Liver (tissue), 9 donors: ENCODE measurements around the gene GABRR3. TPM values are rescaled to one million over a fixed set of nuclear protein-coding genes. Genes with fewer than 3 reads are reported as not detected.

Source experiments
- DNase-seq: peaks from one replicate; pipeline ENCODE4 v3.0.0-alpha.2; 2017; ENCODE audit warnings: low spot score
- H3K27ac ChIP-seq, 2 donors: one replicate each; pipeline ENCODE4 v1.7.0; 2013; ENCODE audit warnings: inconsistent platforms in 2 of 2, low read length in 2 of 2, control low read depth in 1 of 2, low read depth in 1 of 2, mild to moderate bottlenecking in 1 of 2
- H3K27me3 ChIP-seq, 4 donors: one replicate each; pipeline versions ENCODE4 v1.6.1 to v1.7.0; 2013; ENCODE audit warnings: low read length in 3 of 4, inconsistent platforms in 1 of 4, mild to moderate bottlenecking in 1 of 4, moderate library complexity in 1 of 4; ENCODE audit not compliant: control insufficient read depth in 4 of 4, insufficient read depth in 4 of 4
- H3K36me3 ChIP-seq, 4 donors: one replicate each; pipeline versions ENCODE4 v1.6.1 to v1.7.0; 2013; ENCODE audit warnings: low read length in 3 of 4, mild to moderate bottlenecking in 3 of 4, low read depth in 1 of 4, moderate library complexity in 1 of 4; ENCODE audit not compliant: control insufficient read depth in 4 of 4, insufficient read depth in 3 of 4
- H3K4me1 ChIP-seq, 4 donors: one replicate each; pipeline versions ENCODE4 v1.6.1 to v1.7.0; 2013; ENCODE audit warnings: low read length in 3 of 4, mild to moderate bottlenecking in 3 of 4, moderate library complexity in 1 of 4; ENCODE audit not compliant: control insufficient read depth in 4 of 4, insufficient read depth in 4 of 4
- H3K4me3 ChIP-seq, 3 donors: one replicate each; pipeline versions ENCODE4 v1.6.1 to v1.7.0; 2013; ENCODE audit warnings: low read length in 3 of 3, control low read depth in 1 of 3, low read depth in 1 of 3, mild to moderate bottlenecking in 1 of 3
- H3K9ac ChIP-seq, 2 donors: one replicate each; pipeline ENCODE4 v1.7.0; 2013; ENCODE audit warnings: low read length in 2 of 2, mild to moderate bottlenecking in 2 of 2, moderate library complexity in 2 of 2, control low read depth in 1 of 2, low read depth in 1 of 2
- H3K9me3 ChIP-seq, 4 donors: one replicate each; pipeline versions ENCODE4 v1.6.1 to v1.7.0; 2013; ENCODE audit warnings: low read length in 3 of 4; ENCODE audit not compliant: control insufficient read depth in 4 of 4
- EGR1 ChIP-seq, 2 donors: IDR thresholded peaks; 2 replicates each; pipeline ENCODE4 v1.6.1; 2016 to 2018; ENCODE audit warnings: antibody characterized with exemption in 2 of 2, low read depth in 2 of 2
- FOXA1 ChIP-seq: IDR thresholded peaks from 2 replicates; pipeline ENCODE4 v1.6.1; 2016; ENCODE audit warnings: antibody characterized with exemption
- GABPA ChIP-seq, 2 donors: IDR thresholded peaks in 1 of 2; conservative IDR thresholded peaks in 1 of 2; 2 replicates each; pipeline ENCODE4 v1.6.1; 2016; ENCODE audit warnings: antibody characterized with exemption in 2 of 2, mild to moderate bottlenecking in 1 of 2, moderate library complexity in 1 of 2
- HNF4G ChIP-seq: IDR thresholded peaks from 2 replicates; pipeline ENCODE4 v1.6.1; 2016; ENCODE audit warnings: antibody characterized with exemption
- JUND ChIP-seq, 2 donors: IDR thresholded peaks; 2 replicates each; pipeline ENCODE4 v1.6.1; 2016; ENCODE audit warnings: antibody characterized with exemption in 2 of 2
- NR2F2 ChIP-seq: IDR thresholded peaks from 2 replicates; pipeline ENCODE4 v1.6.1; 2016; ENCODE audit warnings: antibody characterized with exemption
- RAD21 ChIP-seq, 2 donors: IDR thresholded peaks; 2 replicates each; pipeline ENCODE4 v1.6.1; 2016; ENCODE audit warnings: antibody characterized with exemption in 2 of 2, mild to moderate bottlenecking in 2 of 2
- RXRA ChIP-seq, 2 donors: IDR thresholded peaks; 2 replicates each; pipeline ENCODE4 v1.6.1; 2017 to 2018; ENCODE audit warnings: antibody characterized with exemption in 2 of 2, mild to moderate bottlenecking in 1 of 2
- TAF1 ChIP-seq: conservative IDR thresholded peaks from 2 replicates; pipeline ENCODE4 v1.6.1; 2016; ENCODE audit warnings: antibody characterized with exemption, mild to moderate bottlenecking
- YY1 ChIP-seq: IDR thresholded peaks from 2 replicates; pipeline ENCODE4 v1.6.1; 2016; ENCODE audit warnings: antibody characterized with exemption, mild to moderate bottlenecking
- ZBTB33 ChIP-seq: IDR thresholded peaks from 2 replicates; pipeline ENCODE4 v1.6.1; 2016; ENCODE audit warnings: antibody characterized with exemption
- WGBS: extraction: QIAGEN DNeasy Blood & Tissue Kit; methylation state at CpG from one replicate; pipeline ENCODE4 v1.1.7; 2013; 5-methylcytosine and 5-hydroxymethylcytosine counted together
- polyA plus RNA-seq, 2 donors: library from polyadenylated mRNA; stranded (reverse) in 1 of 2; unstranded in 1 of 2; fragments of 200-250 nt in 1 of 2; fragments of >200 nt in 1 of 2; fragmentation: Nextera tagmentation in 1 of 2; extraction: Ambion mirVana in 1 of 2; gene quantifications; one replicate each; pipeline versions ENCODE4 v1.2.1 to v1.2.3, GENCODE V29; 2013 to 2015
- total RNA-seq, 2 donors: library from RNA; depleted of rRNA; stranded (reverse); fragments of >200 nt; gene quantifications; one replicate each; pipeline ENCODE4 v1.2.3, GENCODE V29; 2014
- TF ChIP-seq, protein P1 (sequence below): fragments of 150-350 bp; IDR thresholded peaks from 2 replicates; pipeline ENCODE4 v1.5.1; 2017; ENCODE audit warnings: improper control_type of control experiment, low read depth, low read length; ENCODE audit not compliant: missing input control
- TF ChIP-seq, protein P2 (sequence below): IDR thresholded peaks from 2 replicates; pipeline ENCODE4 v1.6.1; 2016; ENCODE audit warnings: antibody characterized with exemption
- TF ChIP-seq, protein P3 (sequence below): IDR thresholded peaks from 2 replicates; pipeline ENCODE4 v1.6.1; 2016; ENCODE audit warnings: antibody characterized with exemption, mild to moderate bottlenecking
- donor health status: healthy.
- donor health status: healthy.
- donor health status: healthy.
- donor health status: healthy.
- donor health status: healthy.

Gene GABRR3
- total and polyA plus RNA-seq, 4 donors, result not detected

DNA sequence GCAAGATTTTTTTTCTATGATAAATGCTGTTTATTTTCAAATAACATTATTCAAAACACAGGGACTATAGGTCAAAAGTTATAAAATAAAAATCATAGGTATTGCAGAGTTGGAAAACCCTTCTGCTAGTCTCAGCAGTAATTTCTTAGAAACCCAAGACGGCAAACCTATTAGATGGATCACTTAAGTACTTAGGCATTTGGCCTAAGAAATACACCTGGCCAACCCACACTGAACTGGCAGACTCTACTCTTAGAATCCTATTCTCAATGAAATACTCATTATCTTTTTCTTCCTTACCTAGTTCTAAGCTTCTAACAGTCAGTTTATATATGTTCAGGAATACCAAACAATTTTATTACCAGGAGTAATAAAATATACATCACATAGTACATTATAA lies 32.4 kb downstream of the GABRR3 start (continued):
- TF ChIP-seq YY1 (no peak), GABPA (IDR thresholded peaks at IDR 0.05 in 1 of 2, conservative IDR thresholded peaks at IDR 0.05 in 1 of 2) (no peak), TAF1 (no peak), FOXA1 (no peak), NR2F2 (no peak), HNF4G (no peak), ZBTB33 (no peak)

GRCh38 chr3:97999994-98000393 lies 35.1 kb downstream of the GABRR3 start:
- Histone ChIP-seq H3K9me3 (no peaks in the 10 kb centered on the region), H3K9ac (no peak overlapping the region), H3K27me3 (no peaks in the 10 kb centered on the region), H3K4me3 (no peak overlapping the region), H3K27ac (no peak overlapping the region), H3K36me3 (no peaks in the 10 kb centered on the region), H3K4me1 (no peaks in the 10 kb centered on the region)
- WGBS, result 31% methylated on average over 1 of the region's 1 CpG
- TF ChIP-seq, protein P1, sequence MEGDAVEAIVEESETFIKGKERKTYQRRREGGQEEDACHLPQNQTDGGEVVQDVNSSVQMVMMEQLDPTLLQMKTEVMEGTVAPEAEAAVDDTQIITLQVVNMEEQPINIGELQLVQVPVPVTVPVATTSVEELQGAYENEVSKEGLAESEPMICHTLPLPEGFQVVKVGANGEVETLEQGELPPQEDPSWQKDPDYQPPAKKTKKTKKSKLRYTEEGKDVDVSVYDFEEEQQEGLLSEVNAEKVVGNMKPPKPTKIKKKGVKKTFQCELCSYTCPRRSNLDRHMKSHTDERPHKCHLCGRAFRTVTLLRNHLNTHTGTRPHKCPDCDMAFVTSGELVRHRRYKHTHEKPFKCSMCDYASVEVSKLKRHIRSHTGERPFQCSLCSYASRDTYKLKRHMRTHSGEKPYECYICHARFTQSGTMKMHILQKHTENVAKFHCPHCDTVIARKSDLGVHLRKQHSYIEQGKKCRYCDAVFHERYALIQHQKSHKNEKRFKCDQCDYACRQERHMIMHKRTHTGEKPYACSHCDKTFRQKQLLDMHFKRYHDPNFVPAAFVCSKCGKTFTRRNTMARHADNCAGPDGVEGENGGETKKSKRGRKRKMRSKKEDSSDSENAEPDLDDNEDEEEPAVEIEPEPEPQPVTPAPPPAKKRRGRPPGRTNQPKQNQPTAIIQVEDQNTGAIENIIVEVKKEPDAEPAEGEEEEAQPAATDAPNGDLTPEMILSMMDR, result no peak
- no peak for TF ChIP-seq HNF4G
- TF ChIP-seq FOXA1, result no peak
- no peak for TF ChIP-seq ZBTB33
- DNase-seq, result no peak

- no peaks in the 10 kb centered on the region for H3K36me3 ChIP-seq
- WGBS, result 93% methylated on average over 5 of the region's 5 CpGs
- H3K9ac ChIP-seq, result no peak overlapping the region
- H3K9me3 ChIP-seq, result no peaks in the 10 kb centered on the region
- no peaks in the 10 kb centered on the region for H3K27me3 ChIP-seq
- no peak for DNase-seq
- TF ChIP-seq YY1 (no peak), NR2F2 (no peak), RAD21 (IDR thresholded peaks at IDR 0.05) (no peak), TAF1 (no peak), EGR1 (IDR thresholded peaks at IDR 0.05; ENCODE audit: low read depth in 2 of 2) (no peak), JUND (IDR thresholded peaks at IDR 0.05) (no peak), RXRA (IDR thresholded peaks at IDR 0.05) (no peak)
- TF ChIP-seq, protein P2, sequence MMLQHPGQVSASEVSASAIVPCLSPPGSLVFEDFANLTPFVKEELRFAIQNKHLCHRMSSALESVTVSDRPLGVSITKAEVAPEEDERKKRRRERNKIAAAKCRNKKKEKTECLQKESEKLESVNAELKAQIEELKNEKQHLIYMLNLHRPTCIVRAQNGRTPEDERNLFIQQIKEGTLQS, result no peak
- TF ChIP-seq, protein P3, sequence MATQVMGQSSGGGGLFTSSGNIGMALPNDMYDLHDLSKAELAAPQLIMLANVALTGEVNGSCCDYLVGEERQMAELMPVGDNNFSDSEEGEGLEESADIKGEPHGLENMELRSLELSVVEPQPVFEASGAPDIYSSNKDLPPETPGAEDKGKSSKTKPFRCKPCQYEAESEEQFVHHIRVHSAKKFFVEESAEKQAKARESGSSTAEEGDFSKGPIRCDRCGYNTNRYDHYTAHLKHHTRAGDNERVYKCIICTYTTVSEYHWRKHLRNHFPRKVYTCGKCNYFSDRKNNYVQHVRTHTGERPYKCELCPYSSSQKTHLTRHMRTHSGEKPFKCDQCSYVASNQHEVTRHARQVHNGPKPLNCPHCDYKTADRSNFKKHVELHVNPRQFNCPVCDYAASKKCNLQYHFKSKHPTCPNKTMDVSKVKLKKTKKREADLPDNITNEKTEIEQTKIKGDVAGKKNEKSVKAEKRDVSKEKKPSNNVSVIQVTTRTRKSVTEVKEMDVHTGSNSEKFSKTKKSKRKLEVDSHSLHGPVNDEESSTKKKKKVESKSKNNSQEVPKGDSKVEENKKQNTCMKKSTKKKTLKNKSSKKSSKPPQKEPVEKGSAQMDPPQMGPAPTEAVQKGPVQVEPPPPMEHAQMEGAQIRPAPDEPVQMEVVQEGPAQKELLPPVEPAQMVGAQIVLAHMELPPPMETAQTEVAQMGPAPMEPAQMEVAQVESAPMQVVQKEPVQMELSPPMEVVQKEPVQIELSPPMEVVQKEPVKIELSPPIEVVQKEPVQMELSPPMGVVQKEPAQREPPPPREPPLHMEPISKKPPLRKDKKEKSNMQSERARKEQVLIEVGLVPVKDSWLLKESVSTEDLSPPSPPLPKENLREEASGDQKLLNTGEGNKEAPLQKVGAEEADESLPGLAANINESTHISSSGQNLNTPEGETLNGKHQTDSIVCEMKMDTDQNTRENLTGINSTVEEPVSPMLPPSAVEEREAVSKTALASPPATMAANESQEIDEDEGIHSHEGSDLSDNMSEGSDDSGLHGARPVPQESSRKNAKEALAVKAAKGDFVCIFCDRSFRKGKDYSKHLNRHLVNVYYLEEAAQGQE, result no peak
- TF ChIP-seq, protein P1, result no peak
- no peak overlapping the region for H3K27ac ChIP-seq
- no peak overlapping the region for H3K4me3 ChIP-seq
- H3K4me1 ChIP-seq, result peaks cover 0 to 6% (median 3%) of the 10 kb centered on the region in 4 donors
Observed at GRCh38 chr3:97999103-97999502, 36.0 kb downstream of the GABRR3 start.
